B cell (primary cell): ENCODE measurements around the gene HABP4. TPM values are rescaled to one million over a fixed set of nuclear protein-coding genes. Genes with fewer than 3 reads are reported as not detected.

ENCODE experiments used
- ATAC-seq: fragments of 200-7000 bp; cut with Tn5 transposase; one replicate; pipeline ENCODE4 v1.10.0; 2021; ENCODE audit warnings: low read depth, mild to moderate bottlenecking, moderate number of reproducible peaks, moderate library complexity
- CTCF ChIA-PET: fragments of 350-600 bp; sonication (Branson Sonifier 250); formaldehyde crosslinking; loops from one replicate; lab custom pipeline; 2021; ENCODE audit warnings: antibody characterized with exemption, inconsistent platforms; lab: Charles Lee
- POLR2A ChIA-PET: fragments of 350-600 bp; sonication (Branson Sonifier 250); formaldehyde crosslinking; loops from one replicate; lab custom pipeline; 2021; ENCODE audit warnings: antibody characterized with exemption; lab: Charles Lee
- DNase-seq: peaks from one replicate; pipeline ENCODE4 v3.0.0; 2013
- H2AFZ ChIP-seq: 2 replicates; pipeline ENCODE4 v1.6.1; 2012; ENCODE audit warnings: mild to moderate bottlenecking, low read depth, low read length; ENCODE audit not compliant: insufficient read depth, poor library complexity, severe bottlenecking
- H3K27ac ChIP-seq, 2 donors: 1 replicate in 1 of 2; 2 replicates in 1 of 2; pipeline ENCODE4 v1.5.1; 2012 to 2013; ENCODE audit warnings: low read length in 2 of 2, mild to moderate bottlenecking in 2 of 2, moderate library complexity in 1 of 2
- H3K27me3 ChIP-seq, 4 experiments: fragments of 200-600 bp in 1 of 4; sonication (generic) in 1 of 4; replicated peaks in 1 of 4; 1 replicate in 2 of 4; 2 replicates in 2 of 4; pipeline versions ENCODE4 v1.6.1 to v1.7.0; 2013 to 2016; ENCODE audit warnings: low read length in 3 of 4, mild to moderate bottlenecking in 2 of 4, mixed read lengths in 1 of 4, moderate library complexity in 1 of 4; ENCODE audit not compliant: insufficient read depth in 4 of 4, control insufficient read depth in 3 of 4; ENCODE audit errors: control extremely low read depth in 1 of 4
- H3K36me3 ChIP-seq, 2 experiments: replicated peaks in 1 of 2; 1 replicate in 1 of 2; 2 replicates in 1 of 2; pipeline versions ENCODE4 v1.6.1 to v1.7.1; 2013; ENCODE audit warnings: low read length in 1 of 2; ENCODE audit not compliant: insufficient read depth in 2 of 2, control insufficient read depth in 1 of 2; ENCODE audit errors: control extremely low read depth in 1 of 2, extremely low read depth in 1 of 2
- H3K4me1 ChIP-seq, 2 donors: fragments of 200-600 bp in 1 of 2; sonication (generic) in 1 of 2; 1 replicate in 1 of 2; 2 replicates in 1 of 2; pipeline versions ENCODE4 v1.5.1 to v1.6.1; 2013 to 2017; ENCODE audit warnings: low read length in 2 of 2; ENCODE audit not compliant: control insufficient read depth in 2 of 2, insufficient read depth in 2 of 2
- H3K4me2 ChIP-seq: replicated peaks from 2 replicates; pipeline ENCODE3; 2012; ENCODE audit warnings: mild to moderate bottlenecking, low read depth, low read length; ENCODE audit not compliant: poor library complexity, severe bottlenecking
- H3K4me3 ChIP-seq, 5 experiments: fragments of 200-600 bp in 1 of 5; sonication (generic) in 1 of 5; 1 replicate in 3 of 5; 2 replicates in 2 of 5; pipeline versions ENCODE4 v1.5.1 to v1.7.0; 2011 to 2016; ENCODE audit warnings: low read length in 4 of 5, mild to moderate bottlenecking in 4 of 5, low read depth in 2 of 5, control low read depth in 1 of 5, moderate library complexity in 1 of 5; ENCODE audit not compliant: insufficient read depth in 1 of 5; ENCODE audit errors: control extremely low read depth in 1 of 5, extremely low read depth in 1 of 5
- H3K79me2 ChIP-seq: fragments of 200-600 bp; sonication (generic); one replicate; pipeline ENCODE4 v1.6.0; 2016; ENCODE audit warnings: low read length; ENCODE audit not compliant: control insufficient read depth, insufficient read depth
- H3K9ac ChIP-seq: fragments of 200-600 bp; sonication (generic); 2 replicates; pipeline ENCODE4 v1.6.1; 2017; ENCODE audit warnings: mild to moderate bottlenecking, low read length, moderate library complexity
- H3K9me3 ChIP-seq, 3 donors: one replicate each; pipeline versions ENCODE4 v1.6.1 to v1.7.1; 2013; ENCODE audit warnings: low read length in 2 of 3; ENCODE audit not compliant: control insufficient read depth in 2 of 3, insufficient read depth in 1 of 3; ENCODE audit errors: control extremely low read depth in 1 of 3
- H4K20me1 ChIP-seq: 2 replicates; pipeline ENCODE4 v1.6.0; 2012; ENCODE audit warnings: mild to moderate bottlenecking, low read length; ENCODE audit not compliant: insufficient read depth, control insufficient read depth, poor library complexity, severe bottlenecking
- H3K27ac Mint-ChIP-seq: one replicate; pipeline ENCODE4 v1.8.0; 2021; ENCODE audit warnings: mixed read lengths
- H3K27me3 Mint-ChIP-seq: one replicate; pipeline ENCODE4 v1.8.0; 2021; ENCODE audit warnings: mixed read lengths
- H3K4me1 Mint-ChIP-seq: one replicate; pipeline ENCODE4 v1.8.0; 2021; ENCODE audit warnings: mixed read lengths
- H3K4me3 Mint-ChIP-seq: one replicate; pipeline ENCODE4 v1.8.0; 2021; ENCODE audit warnings: mixed read lengths
- H3K9me3 Mint-ChIP-seq: one replicate; pipeline ENCODE4 v1.8.0; 2022; ENCODE audit warnings: mixed read lengths; ENCODE audit not compliant: insufficient read depth
- EZH2 ChIP-seq: IDR thresholded peaks from 2 replicates; pipeline ENCODE4 v1.6.1; 2012; ENCODE audit warnings: borderline replicate concordance, low read depth, mild to moderate bottlenecking, moderate library complexity, low read length; ENCODE audit not compliant: insufficient read depth, poor library complexity, severe bottlenecking
- WGBS: methylation state at CpG from one replicate; pipeline ENCODE4 v1.1.5; 2013; ENCODE audit warnings: missing lambda C conversion rate; ENCODE audit not compliant: insufficient coverage; 5-methylcytosine and 5-hydroxymethylcytosine counted together
- intact Hi-C: fragments of 100-400 bp; cut with micrococcal nuclease; formaldehyde crosslinking; loops from one replicate; pipeline ENCODE4 v1.10.0; 2022
- polyA plus RNA-seq: library from polyadenylated mRNA; depleted of rRNA; stranded (reverse); fragments of >200 nt; gene quantifications from 2 replicates; pipeline ENCODE4 v1.2.3, GENCODE V29; 2012
- total RNA-seq, 2 donors: library from RNA; stranded (reverse); fragments of 120-200 nt in 1 of 2; gene quantifications; 1 replicate in 1 of 2; 2 replicates in 1 of 2; pipeline versions ENCODE4 v1.2.3 to v1.2.4, GENCODE V29; 2013 to 2022
- TF ChIP-seq, protein P1 (sequence below): fragments of 200-600 bp; IDR thresholded peaks from one replicate; pipeline ENCODE4 v1.8.0; 2022; ENCODE audit warnings: antibody characterized with exemption, mild to moderate bottlenecking

HABP4 gene
- total and polyA plus RNA-seq, 2 donors (not counting 1 experiment from before 2014, with no cell fraction given) = 3.3 to 15.0 TPM

DNA sequence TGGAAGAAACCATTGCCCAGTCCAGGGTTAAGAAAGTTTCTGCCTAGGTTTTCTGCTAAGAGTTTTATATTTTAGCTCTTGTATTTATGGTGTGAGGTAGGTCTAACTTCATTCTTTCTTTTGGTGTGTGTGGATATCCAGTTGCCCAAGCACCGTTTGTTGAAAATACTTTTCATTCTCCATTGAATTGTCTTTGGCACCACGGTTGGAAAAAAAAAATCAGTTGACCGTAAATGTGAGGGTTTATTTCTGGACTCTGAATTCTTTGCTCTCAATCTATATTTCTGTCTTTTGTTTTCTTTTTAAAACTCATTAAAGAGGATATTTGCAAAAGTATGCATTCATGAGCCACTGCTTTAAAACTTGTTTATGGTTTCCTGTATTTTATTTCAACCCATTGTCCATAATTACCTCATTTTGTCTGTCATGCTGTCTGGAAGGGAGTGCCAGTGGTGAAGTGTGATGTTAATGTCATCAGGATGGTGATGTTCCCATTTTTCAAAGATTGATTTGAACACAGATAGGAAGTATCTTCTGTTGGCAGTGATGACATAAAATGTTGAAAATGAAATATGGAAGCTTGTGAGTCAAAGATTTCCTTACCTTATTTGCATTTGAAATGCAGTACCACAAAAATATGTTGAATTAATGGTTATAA is 33.9 kb downstream of the HABP4 start:
- peaks cover 0 to 11% of the 10 kb centered on the region in 2 experiments for H3K36me3 ChIP-seq
- H3K4me3 ChIP-seq = no peak overlapping the region
- no peaks in the 10 kb centered on the region for H3K27me3 Mint-ChIP-seq
- DNase-seq = no peak
- WGBS = no CpG with 5 or more reads among the region's 3 CpGs
- H3K27ac Mint-ChIP-seq = no peak overlapping the region
- POLR2A ChIA-PET = no interaction called here
- no peaks in the 10 kb centered on the region for H4K20me1 ChIP-seq
- no peaks in the 10 kb centered on the region for H3K79me2 ChIP-seq
- no peak for ATAC-seq
- no peak for TF ChIP-seq EZH2
- TF ChIP-seq, protein P1, sequence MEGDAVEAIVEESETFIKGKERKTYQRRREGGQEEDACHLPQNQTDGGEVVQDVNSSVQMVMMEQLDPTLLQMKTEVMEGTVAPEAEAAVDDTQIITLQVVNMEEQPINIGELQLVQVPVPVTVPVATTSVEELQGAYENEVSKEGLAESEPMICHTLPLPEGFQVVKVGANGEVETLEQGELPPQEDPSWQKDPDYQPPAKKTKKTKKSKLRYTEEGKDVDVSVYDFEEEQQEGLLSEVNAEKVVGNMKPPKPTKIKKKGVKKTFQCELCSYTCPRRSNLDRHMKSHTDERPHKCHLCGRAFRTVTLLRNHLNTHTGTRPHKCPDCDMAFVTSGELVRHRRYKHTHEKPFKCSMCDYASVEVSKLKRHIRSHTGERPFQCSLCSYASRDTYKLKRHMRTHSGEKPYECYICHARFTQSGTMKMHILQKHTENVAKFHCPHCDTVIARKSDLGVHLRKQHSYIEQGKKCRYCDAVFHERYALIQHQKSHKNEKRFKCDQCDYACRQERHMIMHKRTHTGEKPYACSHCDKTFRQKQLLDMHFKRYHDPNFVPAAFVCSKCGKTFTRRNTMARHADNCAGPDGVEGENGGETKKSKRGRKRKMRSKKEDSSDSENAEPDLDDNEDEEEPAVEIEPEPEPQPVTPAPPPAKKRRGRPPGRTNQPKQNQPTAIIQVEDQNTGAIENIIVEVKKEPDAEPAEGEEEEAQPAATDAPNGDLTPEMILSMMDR = no peak
- H3K9me3 ChIP-seq = no peaks in the 10 kb centered on the region
- H3K4me3 Mint-ChIP-seq = no peak overlapping the region
- CTCF ChIA-PET = no interaction called here
- no peak overlapping the region for H3K4me2 ChIP-seq
- H3K9me3 Mint-ChIP-seq = no peaks in the 10 kb centered on the region
- peaks cover 4 to 9% of the 10 kb centered on the region in 2 donors for H3K4me1 ChIP-seq
- H2AFZ ChIP-seq = no peak overlapping the region
- intact Hi-C loops = no loop called here
- H3K27me3 ChIP-seq = no peaks in the 10 kb centered on the region
- H3K9ac ChIP-seq = no peak overlapping the region
- peaks cover 20% of the 10 kb centered on the region for H3K4me1 Mint-ChIP-seq
- no peak overlapping the region for H3K27ac ChIP-seq

DNA sequence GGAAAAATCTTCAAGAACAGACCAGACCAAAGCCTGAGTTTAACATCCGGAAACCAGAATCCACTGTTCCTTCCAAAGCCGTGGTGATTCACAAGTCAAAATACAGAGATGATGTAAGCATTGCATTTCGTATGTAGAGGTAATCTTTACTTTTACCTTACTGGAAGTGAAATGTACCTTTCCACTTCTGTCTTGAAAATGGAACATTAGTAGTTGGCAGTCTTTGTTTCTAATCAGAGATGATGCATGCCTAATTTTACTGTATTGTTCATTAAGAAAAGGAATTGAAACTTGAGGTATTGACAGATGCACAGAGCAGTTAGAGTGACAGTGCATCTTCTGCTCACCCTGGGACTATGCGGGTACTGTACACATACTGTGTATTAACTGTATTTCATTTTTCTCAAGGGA is 34.6 kb downstream of the HABP4 start:
- Histone ChIP-seq H3K79me2 (no peaks in the 10 kb centered on the region), H3K27ac (no peak overlapping the region), H3K27me3 (no peaks in the 10 kb centered on the region), H3K4me1 (peaks cover 4 to 9% of the 10 kb centered on the region in 2 donors), H3K36me3 (peaks cover 0 to 17% of the 10 kb centered on the region in 2 experiments), H4K20me1 (no peaks in the 10 kb centered on the region), H3K4me3 (no peak overlapping the region), H3K9me3 (no peaks in the 10 kb centered on the region), H3K4me2 (no peak overlapping the region), H2AFZ (no peak overlapping the region), H3K9ac (no peak overlapping the region)
- ChIA-PET CTCF (no interaction called here), POLR2A (no interaction called here)
- peak overlapping the region; percentile 34 for H3K27ac Mint-ChIP-seq
- H3K4me3 Mint-ChIP-seq = peak overlapping the region; percentile 18
- H3K27me3 Mint-ChIP-seq = no peaks in the 10 kb centered on the region
- WGBS = no CpG with 5 or more reads among the region's 4 CpGs
- DNase-seq = peak; percentile 26
- no peak for TF ChIP-seq EZH2
- TF ChIP-seq, protein P1 = no peak
- H3K9me3 Mint-ChIP-seq = no peaks in the 10 kb centered on the region
- ATAC-seq = peak; percentile 71
- intact Hi-C loops = no loop called here
- peaks cover 18% of the 10 kb centered on the region for H3K4me1 Mint-ChIP-seq
